Iris pigment epithelial cell (primary cell): ENCODE measurements around the gene MYCBPAP.
A peak's percentile ranks its signal among the peaks of the same experiment; 100 is the strongest.

Experiments used
- DNase-seq: peaks from one replicate; pipeline ENCODE4 v3.0.0-alpha.2; 2011; ENCODE audit warnings: low read depth

Gene MYCBPAP

GRCh38 chr17:50517504-50518383 lies 9.5 kb downstream of the MYCBPAP start:
- no peak for DNase-seq

- peak; percentile 49 for DNase-seq
Observed at GRCh38 chr17:50518384-50519023, 10.3 kb downstream of the MYCBPAP start.

- no peak for DNase-seq
Observed at GRCh38 chr17:50519141-50519834, 11.0 kb downstream of the MYCBPAP start.

- no peak for DNase-seq
Observed at GRCh38 chr17:50520483-50520882, 12.2 kb downstream of the MYCBPAP start.

GRCh38 chr17:50521514-50521913 lies 13.3 kb downstream of the MYCBPAP start:
- DNase-seq: no peak

- DNase-seq: no peak
Observed at GRCh38 chr17:50522766-50523165, 14.5 kb downstream of the MYCBPAP start.

GRCh38 chr17:50523208-50523607 lies 15.0 kb downstream of the MYCBPAP start:
- DNase-seq: no peak

GRCh38 chr17:50524838-50525237 lies 16.6 kb downstream of the MYCBPAP start:
- DNase-seq: no peak

- no peak for DNase-seq
Observed at GRCh38 chr17:50527155-50527762, 19.0 kb downstream of the MYCBPAP start.

GRCh38 chr17:50527949-50528474 lies 19.8 kb downstream of the MYCBPAP start:
- no peak for DNase-seq

GRCh38 chr17:50529849-50530248 lies 21.6 kb downstream of the MYCBPAP start:
- DNase-seq: no peak

GRCh38 chr17:50531428-50532025 lies 23.3 kb downstream of the MYCBPAP start:
- DNase-seq: no peak

- no peak for DNase-seq
Observed at GRCh38 chr17:50532452-50533024, 24.3 kb downstream of the MYCBPAP start, which contains the start of gene EPN3. Gene EPN3 (plus strand): TSS chr17:50532735. CDS start chr17:50536557, 3,822 bp downstream.

GRCh38 chr17:50533185-50533584 lies 24.9 kb downstream of the MYCBPAP start:
- no peak for DNase-seq

- DNase-seq: peak; percentile 28
Observed at GRCh38 chr17:50533720-50534148, 25.5 kb downstream of the MYCBPAP start.

GRCh38 chr17:50534222-50534978 lies 26.2 kb downstream of the MYCBPAP start:
- DNase-seq: no peak

- no peak for DNase-seq
Observed at GRCh38 chr17:50534979-50535326, 26.7 kb downstream of the MYCBPAP start.

GRCh38 chr17:50535407-50535806 lies 27.2 kb downstream of the MYCBPAP start:
- no peak for DNase-seq

GRCh38 chr17:50536683-50537646 lies 28.7 kb downstream of the MYCBPAP start:
- DNase-seq: no peak
